ENCODE data around the gene CIB4. TPM values are rescaled to one million over a fixed set of nuclear protein-coding genes. Genes with fewer than 3 reads are reported as not detected.

CIB4 gene
- total and polyA plus RNA-seq, 9 of the 15 experiments (the other 6 are each of a cell fraction or from before 2014, with no cell fraction given) = not detected

GRCh38 chr2:26534098-26534864 is 106.9 kb downstream of the CIB4 start (continued):
- TF ChIP-seq ZNF507 (tag; conservative IDR thresholded peaks at IDR 0.05) (no peak), HOXB6 (CRISPR knock-in tag; IDR thresholded peaks at IDR 0.05; ENCODE audit: borderline replicate concordance) (no peak), MAFK (IDR thresholded peaks at IDR 0.05; ENCODE audit: low read length) (no peak), PCBP2 (IDR thresholded peaks at IDR 0.05; ENCODE audit: low read depth, low read length, poor library complexity, severe bottlenecking) (no peak), ZFP91 (CRISPR knock-in tag; IDR thresholded peaks at IDR 0.05) (no peak), TRIM24 (IDR thresholded peaks at IDR 0.05) (no peak), SP2 (IDR thresholded peaks at IDR 0.05; ENCODE audit: extremely low read depth, low read depth, low read length, poor library complexity, severe bottlenecking) (no peak), ZZZ3 (IDR thresholded peaks at IDR 0.05) (no peak), ZBTB11 (CRISPR knock-in tag; IDR thresholded peaks at IDR 0.05) (peak in 1 of 3 experiments; percentile 89; a peak in 2 of 6 replicates), TCFL5 (CRISPR knock-in tag; conservative IDR thresholded peaks at IDR 0.05) (no peak), FOXA1 (IDR thresholded peaks at IDR 0.05; ENCODE audit: borderline replicate concordance) (no peak), BHLHE40 (IDR thresholded peaks at IDR 0.05; ENCODE audit: low read length) (0 out of 2 replicates have a peak, but pooled peaks have one; percentile 36), HNRNPH1 (optimal IDR thresholded peaks at IDR 0.05; ENCODE audit: low read depth, low read length) (no peak), BCOR (IDR thresholded peaks at IDR 0.05) (no peak), SREBF2 (CRISPR knock-in tag; IDR thresholded peaks at IDR 0.05) (no peak), RBM25 (IDR thresholded peaks at IDR 0.05; ENCODE audit: low read depth, low read length, severe bottlenecking) (no peak), HDAC3 (IDR thresholded peaks at IDR 0.05; ENCODE audit: borderline replicate concordance, partially characterized antibody) (no peak), HDAC6 (IDR thresholded peaks at IDR 0.05; ENCODE audit: low read depth, low read length) (no peak), CEBPB (tag; IDR thresholded peaks at IDR 0.05) (no peak), CBFA2T3 (IDR thresholded peaks at IDR 0.05) (peak; percentile 31), IFI16 (CRISPR knock-in tag; IDR thresholded peaks at IDR 0.05) (no peak)
- TF ChIP-seq, protein P1, sequence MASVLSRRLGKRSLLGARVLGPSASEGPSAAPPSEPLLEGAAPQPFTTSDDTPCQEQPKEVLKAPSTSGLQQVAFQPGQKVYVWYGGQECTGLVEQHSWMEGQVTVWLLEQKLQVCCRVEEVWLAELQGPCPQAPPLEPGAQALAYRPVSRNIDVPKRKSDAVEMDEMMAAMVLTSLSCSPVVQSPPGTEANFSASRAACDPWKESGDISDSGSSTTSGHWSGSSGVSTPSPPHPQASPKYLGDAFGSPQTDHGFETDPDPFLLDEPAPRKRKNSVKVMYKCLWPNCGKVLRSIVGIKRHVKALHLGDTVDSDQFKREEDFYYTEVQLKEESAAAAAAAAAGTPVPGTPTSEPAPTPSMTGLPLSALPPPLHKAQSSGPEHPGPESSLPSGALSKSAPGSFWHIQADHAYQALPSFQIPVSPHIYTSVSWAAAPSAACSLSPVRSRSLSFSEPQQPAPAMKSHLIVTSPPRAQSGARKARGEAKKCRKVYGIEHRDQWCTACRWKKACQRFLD (CRISPR knock-in tag; IDR thresholded peaks at IDR 0.05) = peak; percentile 60; the same call in 1 of the 2 replicates
